Glutamatergic neuron (in vitro differentiated cells): ENCODE results near the gene ASNS. TPM values are rescaled to one million over a fixed set of nuclear protein-coding genes. Genes with fewer than 3 reads are reported as not detected.

Experiments used
- DNase-seq: peaks from one replicate; pipeline ENCODE4 v3.0.0; 2022
- H3K27ac Mint-ChIP-seq: one replicate; pipeline ENCODE4 v1.8.0; 2020; ENCODE audit warnings: mild to moderate bottlenecking, mixed read lengths, inconsistent platforms; ENCODE audit not compliant: unreplicated experiment
- H3K27me3 Mint-ChIP-seq: one replicate; pipeline ENCODE4 v1.8.0; 2020; ENCODE audit warnings: mild to moderate bottlenecking, moderate library complexity, mixed read lengths, inconsistent platforms; ENCODE audit not compliant: unreplicated experiment
- H3K36me3 Mint-ChIP-seq: one replicate; pipeline ENCODE4 v1.8.0; 2020; ENCODE audit warnings: mild to moderate bottlenecking, mixed read lengths, inconsistent platforms; ENCODE audit not compliant: unreplicated experiment
- H3K4me1 Mint-ChIP-seq: one replicate; pipeline ENCODE4 v1.8.0; 2020; ENCODE audit warnings: mild to moderate bottlenecking, low read depth, mixed read lengths, inconsistent platforms; ENCODE audit not compliant: unreplicated experiment
- H3K4me3 Mint-ChIP-seq: one replicate; pipeline ENCODE4 v1.8.0; 2020; ENCODE audit warnings: mild to moderate bottlenecking, mixed read lengths, inconsistent platforms; ENCODE audit not compliant: unreplicated experiment
- H3K9me3 Mint-ChIP-seq: one replicate; pipeline ENCODE4 v1.8.0; 2020; ENCODE audit warnings: mild to moderate bottlenecking, moderate library complexity, mixed read lengths, inconsistent platforms; ENCODE audit not compliant: unreplicated experiment
- CTCF ChIP-seq: fragments of 200-600 bp; sonication (generic); IDR thresholded peaks from one replicate; pipeline ENCODE4 v1.5.0; 2021; ENCODE audit not compliant: partially characterized antibody, unreplicated experiment
- total RNA-seq: library from RNA; stranded (reverse); fragmentation: NEBNext Ultra II Directional; extraction: Animal tissue kit (Norgen Biotek cat#: 25700); gene quantifications from one replicate; pipeline ENCODE4 v1.2.1, GENCODE V29; 2021; ENCODE audit not compliant: unreplicated experiment

Gene ASNS
- total RNA-seq, 1 donor from 2014 or later, result 281 TPM

DNA sequence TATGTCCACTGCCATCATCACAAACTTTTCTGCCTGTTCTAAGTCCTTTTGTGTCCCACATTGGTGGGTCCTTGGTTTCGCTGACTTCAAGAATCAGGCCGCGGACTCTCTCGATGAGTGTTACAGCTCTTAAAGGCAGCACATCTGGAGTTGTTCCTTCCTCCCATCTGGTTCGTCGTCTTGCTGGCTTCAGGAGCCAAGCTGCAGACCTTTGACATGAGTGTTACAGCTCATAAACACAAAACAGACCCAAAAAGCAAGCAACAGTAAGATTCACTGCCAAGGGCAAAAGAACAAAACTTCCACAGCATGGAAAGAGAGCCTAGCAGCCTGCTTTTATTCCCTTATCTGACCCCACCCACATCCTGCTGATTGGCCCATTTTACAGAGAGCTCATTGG, 30.2 kb downstream of the ASNS start:
- no peak for TF ChIP-seq CTCF
- Mint-ChIP-seq H3K27ac (no peak overlapping the region), H3K36me3 (no peaks in the 10 kb centered on the region), H3K9me3 (no peaks in the 10 kb centered on the region), H3K27me3 (no peaks in the 10 kb centered on the region), H3K4me1 (no peaks in the 10 kb centered on the region), H3K4me3 (no peak overlapping the region)
- DNase-seq, result no peak

GRCh38 chr7:97835296-97836138, 36.7 kb downstream of the ASNS start:
- peak; percentile 70 for TF ChIP-seq CTCF
- no peak overlapping the region for H3K27ac Mint-ChIP-seq

GRCh38 chr7:97819161-97819560, 53.0 kb downstream of the ASNS start:
- H3K4me3 Mint-ChIP-seq, result no peak overlapping the region
- no peaks in the 10 kb centered on the region for H3K9me3 Mint-ChIP-seq
- no peak for TF ChIP-seq CTCF
- no peaks in the 10 kb centered on the region for H3K4me1 Mint-ChIP-seq
- H3K27me3 Mint-ChIP-seq, result no peaks in the 10 kb centered on the region
- DNase-seq, result no peak
- no peaks in the 10 kb centered on the region for H3K36me3 Mint-ChIP-seq
- no peak overlapping the region for H3K27ac Mint-ChIP-seq

More at GRCh38 chr7:97835296-97836138, 36.7 kb downstream of the ASNS start:
- Mint-ChIP-seq H3K4me3 (no peak overlapping the region), H3K4me1 (no peaks in the 10 kb centered on the region), H3K27me3 (no peaks in the 10 kb centered on the region), H3K9me3 (no peaks in the 10 kb centered on the region), H3K36me3 (no peaks in the 10 kb centered on the region)
- peak; percentile 78 for DNase-seq

DNA sequence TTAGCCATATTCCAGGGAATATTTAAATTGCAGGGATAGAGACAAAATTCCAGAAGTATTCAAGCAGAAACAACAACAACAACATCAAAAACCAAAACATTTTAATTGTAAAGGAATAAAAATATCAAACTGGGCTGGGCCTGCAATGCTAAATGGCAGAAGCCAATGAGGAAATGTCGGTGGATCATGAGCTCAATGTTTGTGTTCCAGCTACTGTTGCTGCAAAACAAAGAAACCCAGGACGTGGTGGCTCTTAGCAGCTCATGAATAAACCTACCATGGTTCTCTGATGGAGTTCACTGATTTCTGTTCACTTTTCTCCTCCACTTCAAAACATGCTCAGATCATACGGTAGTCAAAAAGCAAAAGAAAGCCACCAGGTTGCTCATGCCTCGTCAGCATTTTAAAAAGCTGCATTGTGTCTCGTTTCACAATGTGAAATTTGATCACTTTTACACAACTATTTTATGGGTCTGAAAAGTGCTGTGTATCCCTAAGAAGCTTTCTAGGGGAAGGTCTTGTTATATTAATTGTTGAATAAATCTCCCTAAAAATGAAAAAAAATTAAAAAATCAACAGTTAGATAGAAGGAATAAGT, 54.0 kb downstream of the ASNS start:
- no peaks in the 10 kb centered on the region for H3K36me3 Mint-ChIP-seq
- H3K4me3 Mint-ChIP-seq, result no peak overlapping the region
- H3K27ac Mint-ChIP-seq, result no peak overlapping the region
- no peaks in the 10 kb centered on the region for H3K4me1 Mint-ChIP-seq
- no peak for TF ChIP-seq CTCF
- H3K27me3 Mint-ChIP-seq, result no peaks in the 10 kb centered on the region
- no peaks in the 10 kb centered on the region for H3K9me3 Mint-ChIP-seq
- no peak for DNase-seq

Other genes starting within 250 kb of the ASNS start
- 12.1 TPM for gene TAC1, start 140.3 kb downstream of the ASNS start, total RNA-seq
- not detected for gene OCM2, start 117.8 kb upstream of the ASNS start, total RNA-seq
- 20.6 TPM for gene LMTK2, start 234.5 kb upstream of the ASNS start, total RNA-seq